Measurements from ENCODE around the gene LRRC47. TPM values are rescaled to one million over a fixed set of nuclear protein-coding genes. Genes with fewer than 3 reads are reported as not detected.

Gene LRRC47
- total RNA-seq, 1 donor, result 22.9 TPM

GRCh38 chr1:3822421-3822820 is 26.1 kb upstream of the LRRC47 start:
- no peak overlapping the region for H3K4me3 ChIP-seq (ENCODE audit: low read depth, low read length)
- TF ChIP-seq, protein P1, sequence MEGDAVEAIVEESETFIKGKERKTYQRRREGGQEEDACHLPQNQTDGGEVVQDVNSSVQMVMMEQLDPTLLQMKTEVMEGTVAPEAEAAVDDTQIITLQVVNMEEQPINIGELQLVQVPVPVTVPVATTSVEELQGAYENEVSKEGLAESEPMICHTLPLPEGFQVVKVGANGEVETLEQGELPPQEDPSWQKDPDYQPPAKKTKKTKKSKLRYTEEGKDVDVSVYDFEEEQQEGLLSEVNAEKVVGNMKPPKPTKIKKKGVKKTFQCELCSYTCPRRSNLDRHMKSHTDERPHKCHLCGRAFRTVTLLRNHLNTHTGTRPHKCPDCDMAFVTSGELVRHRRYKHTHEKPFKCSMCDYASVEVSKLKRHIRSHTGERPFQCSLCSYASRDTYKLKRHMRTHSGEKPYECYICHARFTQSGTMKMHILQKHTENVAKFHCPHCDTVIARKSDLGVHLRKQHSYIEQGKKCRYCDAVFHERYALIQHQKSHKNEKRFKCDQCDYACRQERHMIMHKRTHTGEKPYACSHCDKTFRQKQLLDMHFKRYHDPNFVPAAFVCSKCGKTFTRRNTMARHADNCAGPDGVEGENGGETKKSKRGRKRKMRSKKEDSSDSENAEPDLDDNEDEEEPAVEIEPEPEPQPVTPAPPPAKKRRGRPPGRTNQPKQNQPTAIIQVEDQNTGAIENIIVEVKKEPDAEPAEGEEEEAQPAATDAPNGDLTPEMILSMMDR (IDR thresholded peaks at IDR 0.05; ENCODE audit: insufficient read depth, low read length), result no peak
- DNase-seq (ENCODE audit: low read depth), result no peak

GRCh38 chr1:3821908-3822307 is 25.6 kb upstream of the LRRC47 start:
- TF ChIP-seq, protein P1 (IDR thresholded peaks at IDR 0.05; ENCODE audit: insufficient read depth, low read length), result no peak
- no peak overlapping the region for H3K4me3 ChIP-seq (ENCODE audit: low read depth, low read length)
- DNase-seq (ENCODE audit: low read depth), result no peak

GRCh38 chr1:3821447-3821846 is 25.1 kb upstream of the LRRC47 start:
- TF ChIP-seq, protein P1 (IDR thresholded peaks at IDR 0.05; ENCODE audit: insufficient read depth, low read length), result no peak
- no peak for DNase-seq (ENCODE audit: low read depth)
- H3K4me3 ChIP-seq (ENCODE audit: low read depth, low read length), result no peak overlapping the region

DNA sequence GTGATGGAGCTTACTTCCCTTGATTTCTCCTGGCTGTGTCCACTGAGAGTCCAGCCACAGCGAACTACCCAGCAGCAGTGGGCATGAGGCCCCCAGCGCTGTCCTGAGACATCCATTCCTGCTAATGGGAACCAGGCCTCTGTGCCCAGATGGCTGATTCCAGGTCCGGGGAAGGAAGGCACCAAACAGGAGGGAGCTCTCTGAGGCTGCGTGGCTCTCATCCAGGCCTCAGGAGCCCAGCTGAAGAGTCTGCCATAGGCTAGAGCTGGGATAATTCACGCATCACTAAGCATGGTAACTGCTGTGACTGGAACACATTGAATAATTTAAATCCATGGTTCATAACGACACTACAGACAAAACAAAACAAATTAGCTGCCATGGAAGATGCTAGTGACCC is 24.7 kb upstream of the LRRC47 start:
- TF ChIP-seq, protein P1 (IDR thresholded peaks at IDR 0.05; ENCODE audit: insufficient read depth, low read length), result no peak
- DNase-seq (ENCODE audit: low read depth), result no peak
- no peak overlapping the region for H3K4me3 ChIP-seq (ENCODE audit: low read depth, low read length)

DNA sequence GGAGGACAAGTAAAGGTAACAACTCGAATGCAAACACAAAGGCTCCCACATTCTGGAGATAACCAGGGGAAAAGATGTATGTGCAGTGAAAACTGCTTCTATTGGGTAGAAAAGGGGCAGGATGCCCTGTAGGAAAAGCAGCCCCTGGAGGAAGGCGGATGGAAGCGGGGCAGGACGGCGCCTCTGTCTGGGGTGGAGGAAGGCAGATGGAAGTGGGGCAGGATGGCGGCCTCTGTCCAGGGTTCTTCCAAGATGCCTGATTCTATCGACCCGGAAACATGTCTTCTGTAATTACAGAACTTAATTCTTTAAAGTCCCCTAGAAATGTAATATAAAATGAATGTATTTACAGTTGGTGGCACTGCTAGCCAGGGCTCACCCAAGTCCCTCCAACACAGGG is 24.0 kb upstream of the LRRC47 start:
- no peak for DNase-seq (ENCODE audit: low read depth)
- TF ChIP-seq, protein P1 (IDR thresholded peaks at IDR 0.05; ENCODE audit: insufficient read depth, low read length), result no peak
- no peak overlapping the region for H3K4me3 ChIP-seq (ENCODE audit: low read depth, low read length)

DNA sequence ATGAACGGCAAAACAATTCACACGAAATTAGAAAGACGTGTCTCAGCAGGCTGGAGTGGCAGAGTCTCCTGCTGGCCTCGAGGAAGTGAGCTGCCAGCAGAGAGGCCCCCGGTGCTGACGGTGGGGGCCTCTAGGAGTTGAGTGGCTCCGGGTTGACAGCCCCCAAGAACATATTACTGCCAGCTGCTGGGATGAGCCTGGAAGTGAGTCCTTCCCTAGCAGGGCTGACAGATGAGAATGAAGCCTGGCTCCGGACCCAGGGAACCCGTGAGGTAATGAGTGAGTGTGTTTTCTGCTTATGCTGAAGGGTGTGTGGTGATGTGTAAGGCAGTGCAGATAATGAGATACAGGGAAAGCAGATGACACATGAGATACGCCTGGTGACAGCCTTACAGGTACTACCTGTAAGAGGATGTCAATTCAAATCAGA is 23.5 kb upstream of the LRRC47 start:
- no peak overlapping the region for H3K4me3 ChIP-seq (ENCODE audit: low read depth, low read length)
- TF ChIP-seq, protein P1 (IDR thresholded peaks at IDR 0.05; ENCODE audit: insufficient read depth, low read length), result no peak
- DNase-seq (ENCODE audit: low read depth), result no peak
